HG03175 (cell line): Measurements from ENCODE around the gene ARL15.

ENCODE experiments used
- ATAC-seq: cut with Tn5 transposase; IDR thresholded peaks from one replicate; pipeline ENCODE4 v1.9.1; 2021; ENCODE audit warnings: mild to moderate bottlenecking, moderate library complexity; ENCODE audit not compliant: unreplicated experiment

ARL15 gene

DNA sequence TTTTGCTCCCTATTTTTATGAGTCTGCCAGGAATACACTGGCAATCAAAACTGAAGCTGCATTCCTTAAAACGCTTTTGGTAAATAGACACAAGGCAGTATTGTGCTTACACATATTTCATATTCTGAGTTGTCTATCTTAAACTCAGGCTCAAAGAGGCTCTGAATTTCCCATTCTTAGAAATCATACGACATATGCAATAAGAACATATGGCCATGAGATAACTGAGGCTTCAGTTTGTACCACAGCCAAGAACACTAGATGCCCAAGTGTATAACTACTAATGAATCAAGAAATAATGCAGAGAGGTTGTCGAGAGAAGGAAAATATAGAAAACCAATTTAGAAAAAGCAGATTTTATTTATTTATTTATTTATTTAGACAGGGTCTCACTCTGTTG, 392.5 kb downstream of the ARL15 start:
- ATAC-seq: no peak

- no peak for ATAC-seq
These were observed 393.3 kb downstream of the ARL15 start for GRCh38 chr5:53917095-53917494.

DNA sequence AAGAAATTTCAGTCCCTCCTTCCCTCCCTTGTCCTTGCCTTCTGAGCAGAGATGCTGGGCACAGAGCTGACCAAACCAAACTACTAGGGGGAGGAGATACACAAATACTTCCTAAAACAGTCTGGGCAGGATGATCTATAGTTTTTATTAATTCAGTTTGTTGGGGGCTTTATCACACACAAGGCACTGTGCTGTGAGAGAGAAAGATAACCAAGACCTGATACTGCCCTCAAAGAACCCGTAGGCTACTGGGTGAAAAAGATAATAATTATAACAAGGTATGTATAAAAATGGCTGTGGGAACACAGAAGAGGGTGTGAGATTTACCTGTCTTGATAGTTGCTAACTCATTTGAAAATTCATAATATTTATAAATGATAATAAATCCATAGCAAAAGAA, 395.3 kb downstream of the ARL15 start:
- no peak for ATAC-seq

DNA sequence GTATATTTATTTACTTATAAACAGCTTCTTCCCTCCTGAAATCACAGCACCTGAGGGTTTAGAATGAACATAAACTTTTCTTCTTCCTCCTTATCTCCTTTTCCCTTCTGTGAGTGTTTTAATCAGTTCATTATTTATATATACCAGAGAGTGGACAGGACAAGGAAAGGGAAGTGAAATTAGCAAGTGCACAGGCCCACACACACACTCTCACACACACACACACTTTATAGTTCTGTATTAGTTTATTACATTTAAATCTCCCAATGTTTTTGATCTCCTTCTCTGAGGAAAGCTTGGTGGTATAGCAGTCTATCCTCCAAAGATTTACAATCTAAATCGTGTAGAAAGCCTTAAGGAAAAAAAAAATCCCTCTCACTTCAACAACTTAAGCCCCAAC, 396.4 kb downstream of the ARL15 start:
- no peak for ATAC-seq

DNA sequence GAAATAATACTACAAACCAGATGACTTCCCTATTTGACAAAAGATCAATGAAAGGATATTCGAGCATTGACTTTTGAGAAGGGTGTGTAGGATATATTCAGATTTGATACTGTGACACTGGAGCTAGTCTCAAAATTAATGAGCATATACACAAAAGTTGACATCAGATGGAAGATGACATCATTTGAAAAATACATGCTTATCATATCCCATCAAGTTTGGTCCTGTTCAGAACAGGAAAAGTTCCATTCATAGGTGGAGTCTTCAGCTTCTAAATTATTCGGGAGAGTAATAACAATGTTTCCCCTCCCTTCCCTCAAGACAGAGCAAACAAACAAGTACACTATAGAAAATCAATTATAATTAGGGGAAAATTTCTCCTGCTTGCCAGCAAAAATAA, 401.6 kb downstream of the ARL15 start:
- no peak for ATAC-seq

- ATAC-seq: no peak
These were observed 402.5 kb downstream of the ARL15 start for GRCh38 chr5:53907827-53908226.

GRCh38 chr5:53906736-53907135, 403.6 kb downstream of the ARL15 start:
- ATAC-seq: no peak

GRCh38 chr5:53902296-53902907, 408.0 kb downstream of the ARL15 start:
- ATAC-seq: no peak

GRCh38 chr5:53900677-53901076, 409.7 kb downstream of the ARL15 start:
- ATAC-seq: no peak

DNA sequence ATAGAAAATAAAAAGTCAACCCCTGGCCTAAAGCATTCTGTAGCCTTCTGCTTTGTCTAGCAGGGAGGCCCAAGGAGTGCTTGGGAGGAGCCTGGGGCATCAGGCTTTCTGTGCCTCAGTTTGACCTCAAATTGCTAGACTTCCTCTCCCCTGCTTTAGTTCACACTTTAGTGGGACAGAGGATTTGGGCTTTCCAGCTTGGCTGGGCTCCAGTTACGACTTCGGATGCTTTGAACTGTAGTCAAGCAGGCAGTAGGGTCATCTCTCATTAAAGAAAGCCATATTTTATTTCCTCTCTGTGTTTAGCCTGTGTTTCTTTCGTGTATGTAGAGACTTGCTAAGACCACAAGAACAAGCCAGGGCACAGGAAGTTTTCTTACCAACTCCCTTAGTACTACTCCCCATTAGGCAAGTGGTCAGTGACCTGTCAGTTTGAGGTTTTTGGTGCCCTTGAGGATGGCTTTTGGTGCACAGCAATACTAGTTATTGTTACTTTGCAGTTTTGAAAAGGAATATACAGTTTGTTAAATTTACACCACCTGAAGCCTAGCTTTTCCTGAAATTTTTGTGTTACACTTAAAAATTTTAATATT, 415.2 kb downstream of the ARL15 start:
- ATAC-seq: no peak

DNA sequence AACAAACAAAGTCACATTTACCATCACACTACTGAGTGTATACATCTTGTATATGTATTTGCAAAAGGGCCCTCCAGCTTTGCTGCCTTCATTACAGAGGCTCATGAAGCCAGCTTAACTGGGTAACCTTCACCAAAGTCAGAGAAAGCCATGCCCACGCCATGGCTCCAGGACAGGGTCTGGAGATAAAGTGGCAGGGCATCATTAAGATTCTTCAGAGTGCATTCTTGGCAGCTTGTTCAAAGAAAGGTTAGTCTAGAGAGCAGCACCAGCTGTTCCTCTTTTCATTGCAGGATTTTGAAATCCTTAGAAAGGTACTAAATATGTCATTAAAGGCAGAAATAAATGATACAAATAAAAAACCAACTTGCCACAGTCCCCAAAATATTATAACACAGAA, 416.7 kb downstream of the ARL15 start:
- ATAC-seq: no peak

DNA sequence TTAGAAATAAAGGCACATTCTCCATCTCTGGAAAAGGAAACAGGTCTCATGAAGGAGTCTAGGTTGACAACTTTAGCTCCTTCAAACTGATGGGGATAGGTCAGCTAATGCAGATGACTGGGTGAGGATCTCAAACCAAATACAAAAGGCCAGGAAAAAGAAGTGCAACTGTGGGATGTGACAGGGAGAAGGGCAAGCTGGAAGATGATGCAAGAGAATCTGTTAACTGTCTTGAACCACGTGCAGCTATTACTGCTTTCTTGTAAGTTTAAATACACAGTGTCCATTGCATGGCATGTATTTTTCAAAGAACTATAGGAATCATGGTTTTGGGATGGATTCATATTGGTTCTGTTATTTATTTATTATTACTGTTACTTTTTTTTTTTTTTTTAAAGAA, 418.1 kb downstream of the ARL15 start:
- no peak for ATAC-seq

DNA sequence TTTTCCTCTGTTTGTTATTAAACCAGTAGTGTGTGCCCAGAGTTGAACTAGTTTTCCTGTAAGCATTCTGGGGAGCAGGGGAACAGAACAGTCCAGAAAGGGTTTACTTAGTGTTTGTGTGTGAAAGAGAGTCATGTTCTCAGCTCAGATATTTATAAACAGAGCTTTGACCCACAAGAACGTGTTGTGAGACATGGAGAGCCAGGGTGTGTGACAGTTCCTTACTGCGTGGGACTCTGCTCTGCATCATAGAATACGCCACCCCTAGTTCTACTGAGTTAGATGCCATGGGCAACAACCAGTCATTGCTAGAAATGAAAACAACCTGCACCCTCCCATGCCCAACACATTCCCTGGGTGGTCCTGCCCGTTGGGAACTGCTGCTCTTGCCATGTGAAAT, 419.2 kb downstream of the ARL15 start:
- ATAC-seq: no peak

- no peak for ATAC-seq
These were observed 419.9 kb downstream of the ARL15 start for GRCh38 chr5:53890490-53890889.

GRCh38 chr5:53884844-53885243, 425.5 kb downstream of the ARL15 start:
- ATAC-seq: no peak

DNA sequence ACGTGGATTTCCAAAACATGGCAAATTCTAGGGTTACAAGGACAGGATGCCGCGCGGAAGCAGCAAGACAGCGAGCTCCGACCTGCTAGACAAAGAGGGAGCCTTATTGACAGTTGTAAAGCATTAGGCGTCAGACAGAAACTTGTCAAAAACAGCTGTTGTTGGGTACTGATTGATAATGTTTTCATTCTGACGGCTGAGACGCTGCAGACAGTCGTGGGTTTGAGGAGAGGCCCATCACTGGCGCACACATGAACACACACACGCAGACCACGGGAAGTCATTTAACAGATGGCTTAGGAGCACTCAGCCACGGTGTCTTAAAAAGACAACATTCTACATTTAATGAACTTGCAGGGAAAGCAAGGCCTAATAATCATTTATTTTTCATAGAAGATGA, 426.0 kb downstream of the ARL15 start:
- no peak for ATAC-seq

- ATAC-seq: no peak
These were observed 427.7 kb downstream of the ARL15 start for GRCh38 chr5:53882676-53883031.

DNA sequence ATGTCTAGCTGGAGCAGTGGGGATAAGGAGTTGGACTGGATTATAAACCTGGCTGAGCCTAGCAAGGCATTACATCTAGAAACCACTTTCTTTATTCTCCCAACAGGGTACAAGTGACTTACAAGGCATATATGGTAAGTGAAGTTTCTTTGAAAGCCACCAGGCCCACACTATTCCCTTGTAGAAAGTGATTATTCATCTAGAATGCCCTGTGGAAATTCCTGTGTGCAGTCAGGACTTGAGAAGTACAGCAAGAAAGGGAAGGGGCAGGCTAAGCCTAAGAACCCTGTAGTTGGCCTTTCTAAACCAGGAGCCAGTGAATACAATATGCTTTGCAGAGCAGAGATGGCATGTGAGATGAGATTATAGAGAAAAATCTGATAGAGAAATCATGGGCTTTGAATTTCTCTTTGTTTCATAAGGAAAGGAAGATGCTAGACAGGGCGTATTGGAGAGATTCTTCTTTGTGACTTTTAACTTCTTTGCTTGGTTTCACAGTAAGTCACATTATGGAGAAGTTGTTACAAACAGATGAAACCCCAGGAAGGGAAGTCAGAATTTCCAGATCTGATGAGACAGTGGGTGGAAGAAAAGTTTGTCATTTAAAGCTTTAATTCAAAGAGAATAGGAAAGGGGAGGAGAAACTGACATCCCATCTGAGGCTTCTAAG, 428.2 kb downstream of the ARL15 start:
- no peak for ATAC-seq

DNA sequence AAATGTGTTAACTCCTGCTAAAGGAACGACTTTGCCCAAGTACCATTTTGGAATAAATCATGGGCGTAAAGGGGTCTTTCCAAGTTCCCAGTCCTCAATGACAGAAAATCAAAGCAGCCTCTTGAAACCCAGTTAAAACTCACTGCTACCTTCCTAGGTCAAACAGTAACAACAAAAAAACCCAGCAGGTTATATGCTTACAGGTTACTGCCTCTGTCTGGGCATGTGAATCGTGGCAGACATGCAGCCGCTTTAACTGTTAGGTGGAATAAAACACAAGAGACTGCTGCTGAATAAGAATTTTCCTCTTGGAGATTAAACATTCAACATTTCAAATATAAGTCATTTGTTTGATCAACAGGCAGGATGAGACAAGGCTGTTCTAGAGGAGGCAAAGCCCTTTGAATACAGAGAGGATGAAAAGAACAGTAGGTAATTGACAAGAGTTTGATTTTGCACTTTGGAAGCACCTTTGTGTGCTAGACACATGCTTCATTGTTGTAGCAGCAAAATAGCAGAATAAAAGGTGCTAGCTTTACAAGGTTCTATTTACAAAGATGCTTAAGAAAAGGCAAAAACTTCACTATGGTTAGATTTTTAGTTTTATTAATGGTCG, 430.6 kb downstream of the ARL15 start:
- ATAC-seq: no peak

- ATAC-seq: no peak
These were observed 432.4 kb downstream of the ARL15 start for GRCh38 chr5:53878015-53878414.

GRCh38 chr5:53877243-53877642, 433.1 kb downstream of the ARL15 start:
- no peak for ATAC-seq

- ATAC-seq: no peak
These were observed 436.0 kb downstream of the ARL15 start for GRCh38 chr5:53874409-53874808.
